Measurements from ENCODE around the gene LRIG2.

Gene LRIG2

DNA sequence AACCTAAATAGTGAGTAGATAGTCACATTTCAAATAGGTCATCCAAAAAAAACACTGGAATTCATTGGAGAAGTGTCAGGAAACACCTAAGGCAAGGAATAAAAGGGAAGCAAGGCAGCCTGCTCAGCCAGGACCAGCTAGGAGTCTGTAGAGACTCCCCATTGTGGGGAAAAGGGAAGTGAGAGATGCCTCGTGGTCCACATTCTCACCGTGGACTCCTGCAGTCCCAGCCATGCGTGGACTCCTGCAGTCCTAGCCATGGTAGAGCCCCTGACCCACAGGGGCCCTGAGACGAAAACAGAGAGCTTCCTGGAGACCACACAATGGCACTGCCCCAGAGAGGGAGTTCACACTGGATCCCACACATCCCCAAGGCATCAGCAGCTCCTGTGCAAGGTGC, 97.5 kb downstream of the LRIG2 start:
- DNase-seq (ENCODE audit: low spot score): no peak

DNA sequence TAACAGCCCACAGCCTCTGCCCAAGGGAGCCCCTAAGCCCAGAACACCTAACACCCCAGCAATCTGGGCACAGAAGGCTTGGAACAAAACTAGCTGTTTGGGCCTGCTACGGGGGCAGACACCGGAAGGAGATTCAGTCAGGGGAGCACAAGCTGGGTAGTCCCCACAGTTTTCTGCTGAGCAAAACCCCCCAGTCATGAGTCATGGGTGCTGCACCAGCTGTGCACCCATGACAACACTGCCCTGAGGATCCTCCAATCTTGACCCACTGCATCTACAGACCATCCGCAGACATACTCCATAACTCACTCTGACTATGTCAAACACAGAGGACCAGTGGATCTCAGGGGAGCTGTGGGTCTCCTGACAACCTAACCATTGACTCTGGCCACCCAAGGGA, 105.1 kb downstream of the LRIG2 start:
- DNase-seq (ENCODE audit: low spot score): no peak

DNA sequence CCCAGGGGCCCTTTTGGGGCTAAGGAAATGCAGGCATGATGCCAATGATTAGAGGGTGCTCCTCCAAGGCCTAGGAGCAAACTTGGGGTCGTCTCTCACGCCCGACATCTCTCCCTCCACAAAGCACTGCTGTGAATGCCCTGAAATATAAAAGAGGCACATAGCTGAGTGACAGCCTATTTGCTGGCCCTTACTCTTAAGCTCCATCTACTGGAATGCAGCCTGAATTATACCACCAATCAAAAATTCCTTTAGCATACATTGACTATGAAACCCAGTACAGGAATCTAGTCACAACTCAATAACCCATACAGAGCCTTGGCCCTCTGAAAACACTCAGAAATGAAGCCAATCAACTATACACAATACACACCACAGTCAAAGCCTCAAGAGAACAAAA, 105.5 kb downstream of the LRIG2 start:
- DNase-seq (ENCODE audit: low spot score): no peak

All from activated CD4-positive, alpha-beta T cell treated with anti-CD3 and anti-CD28 coated beads, Interleukin-2, Interleukin-4, amounts not matched to agents 100 ng/mL and 50 ng/mL, durations not matched to agents 16 hours and 8 hours (primary cell).